K562 (cell line): ENCODE measurements around the gene CRADD. TPM values are rescaled to one million over a fixed set of nuclear protein-coding genes. Genes with fewer than 3 reads are reported as not detected.

ENCODE experiments used
- ATAC-seq: fragments of 200-7000 bp; cut with Tn5 transposase; 3 replicates; pipeline ENCODE4 v1.9.1; 2020; ENCODE audit warnings: moderate library complexity
- BruUV-seq: library from RNA; stranded (reverse); fragments of 400-500 nt; replicated peaks from 2 replicates; lab custom pipeline; 2021; lab: Mats Ljungman, UMichigan
- CTCF ChIA-PET: fragments of 300-600 bp; formaldehyde crosslinking; extraction: SDS; loops from one replicate; lab custom pipeline; 2021; ENCODE audit warnings: low intra/inter-chr PET ratio; lab: Yijun Ruan, JAX
- POLR2A ChIA-PET: fragments of 300-600, 350-650 bp; sonication (Branson Sonifier 250); formaldehyde crosslinking; extraction: SDS; loops from one replicate; lab custom pipeline; 2021; ENCODE audit warnings: antibody characterized with exemption, inconsistent platforms; lab: Yijun Ruan, JAX
- DNase-seq, 4 experiments: peaks; one replicate each; pipeline versions ENCODE4 v3.0.0 to v3.0.0-alpha.2; 2011 to 2018; ENCODE audit warnings: low spot score in 3 of 4, mixed read lengths in 3 of 4; ENCODE audit errors: extremely low read depth in 1 of 4
- FAIRE-seq: peaks from 2 replicates; lab custom pipeline; 2011; peaks lifted over from hg19 to GRCh38; lab: Jason Lieb, UNC
- H2AFZ ChIP-seq: 2 replicates; pipeline ENCODE4 v1.6.0; 2011; ENCODE audit warnings: low read depth, low read length, control low read depth, inconsistent platforms
- H3K27ac ChIP-seq: fragments of 200-600 bp; 3 replicates; pipeline ENCODE4 v1.8.0; 2011; ENCODE audit warnings: low read depth, mild to moderate bottlenecking, control low read depth, inconsistent platforms, low read length, moderate library complexity, mixed read lengths; ENCODE audit errors: extremely low read depth
- H3K27me3 ChIP-seq, 2 experiments: fragments of 300-600 bp in 1 of 2; 2 replicates in 1 of 2; 3 replicates in 1 of 2; pipeline versions ENCODE4 v1.6.0 to v1.8.0; 2011; ENCODE audit warnings: inconsistent platforms in 2 of 2, low read length in 2 of 2, mild to moderate bottlenecking in 1 of 2, mixed read lengths in 1 of 2, moderate library complexity in 1 of 2; ENCODE audit not compliant: control insufficient read depth in 2 of 2, insufficient read depth in 2 of 2
- H3K36me3 ChIP-seq: fragments of 300-600 bp; 3 replicates; pipeline ENCODE4 v1.8.0; 2011; ENCODE audit warnings: mild to moderate bottlenecking, low read length, inconsistent platforms; ENCODE audit not compliant: control insufficient read depth, insufficient read depth
- H3K4me1 ChIP-seq, 2 experiments: fragments of 200-600 bp in 1 of 2; replicated peaks in 1 of 2; 2 replicates in 1 of 2; 3 replicates in 1 of 2; pipeline versions ENCODE4 v1.5.1 to v1.8.0; 2011; ENCODE audit warnings: inconsistent platforms in 2 of 2, low read length in 2 of 2, mild to moderate bottlenecking in 1 of 2, mixed read lengths in 1 of 2, moderate library complexity in 1 of 2; ENCODE audit not compliant: control insufficient read depth in 2 of 2, insufficient read depth in 2 of 2
- H3K4me2 ChIP-seq: 2 replicates; pipeline ENCODE4 v1.6.1; 2011; ENCODE audit warnings: low read length, control low read depth, inconsistent platforms, mixed read lengths; ENCODE audit not compliant: insufficient read depth
- H3K4me3 ChIP-seq: fragments of 200-600 bp; sonication (generic), shearing (Covaris generic); 2 replicates; pipeline ENCODE4 v1.5.1; 2016; ENCODE audit warnings: control low read depth, inconsistent platforms
- H3K79me2 ChIP-seq: fragments of 200-600 bp; 3 replicates; pipeline ENCODE4 v1.8.0; 2011; ENCODE audit warnings: low read length, inconsistent platforms; ENCODE audit not compliant: control insufficient read depth, insufficient read depth
- H3K9ac ChIP-seq, 2 experiments: 2 replicates each; pipeline versions ENCODE4 v1.6.0 to v1.6.1; 2011; ENCODE audit warnings: low read depth in 2 of 2, low read length in 2 of 2, control low read depth in 1 of 2, inconsistent platforms in 1 of 2, mild to moderate bottlenecking in 1 of 2, mixed read lengths in 1 of 2; ENCODE audit not compliant: insufficient read depth in 1 of 2
- H3K9me1 ChIP-seq: one replicate; pipeline ENCODE4 v1.6.0; 2011; ENCODE audit warnings: inconsistent platforms, mild to moderate bottlenecking, low read length, moderate library complexity; ENCODE audit not compliant: control insufficient read depth, insufficient read depth
- H3K9me3 ChIP-seq: replicated peaks from 2 replicates; pipeline ENCODE4 v1.5.1; 2011; ENCODE audit warnings: low read depth, low read length, inconsistent platforms; ENCODE audit not compliant: control insufficient read depth, insufficient read depth
- H4K20me1 ChIP-seq: replicated peaks from 2 replicates; pipeline ENCODE4 v1.6.1; 2011; ENCODE audit warnings: low read length, inconsistent platforms, mixed read lengths; ENCODE audit not compliant: control insufficient read depth, insufficient read depth
- BCL6 ChIP-seq: fragments of 250-450 bp; sonication (Bioruptor Pico); IDR thresholded peaks from 2 replicates; pipeline ENCODE4 v1.4.0; 2020
- EZH2 ChIP-seq: IDR thresholded peaks from 2 replicates; pipeline ENCODE4 v1.6.1; 2012; ENCODE audit warnings: low read depth, mild to moderate bottlenecking, inconsistent platforms, low read length, borderline replicate concordance
- HNRNPK ChIP-seq: fragments of 200-400 bp; formaldehyde crosslinking; IDR thresholded peaks from one replicate; pipeline ENCODE4 v1.6.1; 2018; ENCODE audit warnings: mild to moderate bottlenecking, low read depth, low read length; ENCODE audit not compliant: poor library complexity, severe bottlenecking
- JUN ChIP-seq, 2 experiments: sonication (generic) in 1 of 2; formaldehyde crosslinking in 1 of 2; IDR thresholded peaks; 2 replicates each; pipeline versions ENCODE4 v1.6.1 to v1.8.0; 2012 to 2022; ENCODE audit warnings: borderline replicate concordance in 2 of 2, mild to moderate bottlenecking in 2 of 2, improper control_type of control experiment in 1 of 2, low read depth in 1 of 2, low read length in 1 of 2, missing genetic modification reagents in 1 of 2
- NELFE ChIP-seq: IDR thresholded peaks from 2 replicates; pipeline ENCODE4 v1.6.1; 2011; ENCODE audit warnings: mild to moderate bottlenecking; ENCODE audit not compliant: insufficient read depth, insufficient read length
- NRF1 ChIP-seq, 2 experiments: fragments of 450-650 bp; IDR thresholded peaks in 1 of 2; conservative IDR thresholded peaks in 1 of 2; 2 replicates each; pipeline ENCODE4 v1.6.1; 2014; ENCODE audit warnings: mild to moderate bottlenecking in 2 of 2
- WGBS: fragments of 100-300 bp; shearing (Covaris generic); methylation state at CpG from one replicate; pipeline ENCODE4 v1.1.6; 2016; ENCODE audit warnings: low coverage, mixed read lengths; ENCODE audit not compliant: insufficient coverage; ENCODE audit errors: missing lambda C conversion rate; 5-methylcytosine and 5-hydroxymethylcytosine counted together
- in situ Hi-C: fragments of 300-500 bp; cut with MboI; formaldehyde crosslinking; loops from 4 replicates; pipeline ENCODE4 v1.15.0; 2018; ENCODE audit warnings: inconsistent platforms, mixed read lengths
- intact Hi-C: fragments of 100-400 bp; cut with micrococcal nuclease; formaldehyde crosslinking; loops from 2 replicates; pipeline ENCODE4 v1.14.2; 2022
- polyA plus RNA-seq, 8 experiments: library from polyadenylated mRNA; depleted of rRNA in 4 of 8; stranded (reverse) in 5 of 8; unstranded in 3 of 8; fragments of >200 nt; fragmentation: Nextera tagmentation in 2 of 8; fragmentation: Illumina TruSeq in 1 of 8; extraction: Ambion mirVana in 2 of 8; extraction: Trizol in 1 of 8; gene quantifications; 2 replicates each; pipeline versions ENCODE4 v1.2.1 to v1.2.3, GENCODE V29; 2011 to 2014; ENCODE audit warnings: inconsistent platforms in 1 of 8, missing spikeins in 1 of 8
- total RNA-seq, 7 experiments: library from RNA; depleted of rRNA in 6 of 7; stranded (reverse); fragments of >200 nt in 6 of 7; fragmentation: Illumina TruSeq in 2 of 7; extraction: Trizol in 2 of 7; gene quantifications; 2 replicates each; pipeline versions ENCODE4 v1.2.1 to v1.2.3, GENCODE V29; 2011 to 2021; ENCODE audit warnings: low replicate concordance in 1 of 7
- TF ChIP-seq, protein P1 (sequence below), 2 experiments: fragments of 450-650 bp; IDR thresholded peaks; 2 replicates each; pipeline ENCODE4 v1.6.1; 2016; ENCODE audit warnings: mild to moderate bottlenecking in 2 of 2, borderline replicate concordance in 1 of 2, low read depth in 1 of 2, moderate library complexity in 1 of 2
- TF ChIP-seq, protein P2 (sequence below), 2 experiments: IDR thresholded peaks; 2 replicates each; pipeline ENCODE4 v1.6.1; 2012; ENCODE audit warnings: improper control_type of control experiment in 2 of 2, low read depth in 2 of 2, low read length in 2 of 2, borderline replicate concordance in 1 of 2

The CRADD gene
- total and polyA plus RNA-seq, 9 of the 15 experiments (the other 6 are each of a cell fraction or from before 2014, with no cell fraction given), result 20.5 to 41.1 (median 25.9) TPM

DNA sequence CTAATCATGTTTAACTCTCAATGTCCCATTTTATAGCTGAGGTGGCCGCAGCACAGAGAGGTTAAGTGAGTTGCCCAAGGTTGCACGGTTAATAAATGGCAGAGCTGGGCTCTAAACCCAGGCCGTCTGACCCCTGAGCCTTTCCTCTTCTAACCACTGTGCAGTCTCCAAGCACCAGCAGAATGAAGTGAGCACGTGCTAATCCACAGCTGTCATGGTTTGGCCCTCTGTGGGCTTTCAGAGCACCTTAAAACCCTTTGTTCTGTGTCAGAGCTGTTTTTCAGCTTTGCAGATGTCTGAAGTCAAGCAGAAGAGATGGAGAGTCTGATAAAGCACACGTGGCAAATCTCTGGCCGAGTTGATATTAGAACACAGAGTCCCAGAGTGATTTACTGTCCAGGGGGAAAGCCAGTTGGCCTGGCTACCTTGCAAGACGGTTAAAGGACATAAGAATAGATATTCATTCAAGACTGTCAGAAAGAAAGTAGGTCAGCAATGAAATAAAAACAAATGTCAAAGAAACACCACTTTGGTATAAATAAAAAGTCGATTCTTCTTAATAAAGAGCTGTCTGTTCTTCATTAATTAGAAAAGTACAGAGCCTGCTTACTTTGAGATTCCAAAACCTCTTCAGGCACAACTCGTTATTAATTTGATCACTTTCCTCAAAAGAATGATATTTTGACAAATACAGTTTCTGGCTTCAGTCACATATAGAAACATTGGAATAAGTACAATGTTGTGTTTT is 107.3 kb downstream of the CRADD start:
- ATAC-seq, result peak; percentile 87
- Histone ChIP-seq H3K4me3 (no peak overlapping the region), H3K4me1 (peaks cover 6 to 29% of the 10 kb centered on the region in 2 experiments; a peak in 4 of 5 replicates), H3K27me3 (no peaks in the 10 kb centered on the region), H3K9me1 (no peaks in the 10 kb centered on the region), H3K79me2 (peaks cover 13% of the 10 kb centered on the region; the same call in 2 of the 3 replicates), H3K9me3 (no peaks in the 10 kb centered on the region), H4K20me1 (no peaks in the 10 kb centered on the region), H3K27ac (peak overlapping the region; percentile 51; the same call in 1 of the 3 replicates), H3K4me2 (peak overlapping the region; percentile 30; the same call in 1 of the 2 replicates), H3K9ac (peak overlapping the region in 1 of 2 experiments; percentile 40; a peak in 2 of 4 replicates), H2AFZ (peak overlapping the region; percentile 53; the same call in 1 of the 2 replicates), H3K36me3 (peaks cover 10% of the 10 kb centered on the region; the same call in 2 of the 3 replicates)
- BruUV-seq, result no TSS peak
- POLR2A ChIA-PET, result interaction anchor here (0.6 to 1.6 kb wide), 4 partner anchors 10 to 44 kb away, joined by 3 to 4 read pairs (median 4); no protein-coding TSS in a partner anchor
- in situ Hi-C loops, result no loop called here
- WGBS, result 15% methylated on average over 9 of the region's 9 CpGs
- intact Hi-C loops, result no loop called here
- CTCF ChIA-PET, result no interaction called here
- peak in 2 of 4 experiments; percentile 45 to 81 for DNase-seq
- peak; percentile 74 for FAIRE-seq
- TF ChIP-seq NRF1 (conservative IDR thresholded peaks at IDR 0.05 in 1 of 2, IDR thresholded peaks at IDR 0.05 in 1 of 2) (no peak), HNRNPK (no peak), EZH2 (no peak), JUN (IDR thresholded peaks at IDR 0.05; ENCODE audit: borderline replicate concordance, low read depth, low read length) (peak; percentile 51; the same call in 1 of the 2 replicates), JUN (CRISPR knock-in tag; IDR thresholded peaks at IDR 0.05; ENCODE audit: borderline replicate concordance) (no peak), BCL6 (CRISPR knock-in tag) (no peak), NELFE (no peak)
- TF ChIP-seq, protein P1, sequence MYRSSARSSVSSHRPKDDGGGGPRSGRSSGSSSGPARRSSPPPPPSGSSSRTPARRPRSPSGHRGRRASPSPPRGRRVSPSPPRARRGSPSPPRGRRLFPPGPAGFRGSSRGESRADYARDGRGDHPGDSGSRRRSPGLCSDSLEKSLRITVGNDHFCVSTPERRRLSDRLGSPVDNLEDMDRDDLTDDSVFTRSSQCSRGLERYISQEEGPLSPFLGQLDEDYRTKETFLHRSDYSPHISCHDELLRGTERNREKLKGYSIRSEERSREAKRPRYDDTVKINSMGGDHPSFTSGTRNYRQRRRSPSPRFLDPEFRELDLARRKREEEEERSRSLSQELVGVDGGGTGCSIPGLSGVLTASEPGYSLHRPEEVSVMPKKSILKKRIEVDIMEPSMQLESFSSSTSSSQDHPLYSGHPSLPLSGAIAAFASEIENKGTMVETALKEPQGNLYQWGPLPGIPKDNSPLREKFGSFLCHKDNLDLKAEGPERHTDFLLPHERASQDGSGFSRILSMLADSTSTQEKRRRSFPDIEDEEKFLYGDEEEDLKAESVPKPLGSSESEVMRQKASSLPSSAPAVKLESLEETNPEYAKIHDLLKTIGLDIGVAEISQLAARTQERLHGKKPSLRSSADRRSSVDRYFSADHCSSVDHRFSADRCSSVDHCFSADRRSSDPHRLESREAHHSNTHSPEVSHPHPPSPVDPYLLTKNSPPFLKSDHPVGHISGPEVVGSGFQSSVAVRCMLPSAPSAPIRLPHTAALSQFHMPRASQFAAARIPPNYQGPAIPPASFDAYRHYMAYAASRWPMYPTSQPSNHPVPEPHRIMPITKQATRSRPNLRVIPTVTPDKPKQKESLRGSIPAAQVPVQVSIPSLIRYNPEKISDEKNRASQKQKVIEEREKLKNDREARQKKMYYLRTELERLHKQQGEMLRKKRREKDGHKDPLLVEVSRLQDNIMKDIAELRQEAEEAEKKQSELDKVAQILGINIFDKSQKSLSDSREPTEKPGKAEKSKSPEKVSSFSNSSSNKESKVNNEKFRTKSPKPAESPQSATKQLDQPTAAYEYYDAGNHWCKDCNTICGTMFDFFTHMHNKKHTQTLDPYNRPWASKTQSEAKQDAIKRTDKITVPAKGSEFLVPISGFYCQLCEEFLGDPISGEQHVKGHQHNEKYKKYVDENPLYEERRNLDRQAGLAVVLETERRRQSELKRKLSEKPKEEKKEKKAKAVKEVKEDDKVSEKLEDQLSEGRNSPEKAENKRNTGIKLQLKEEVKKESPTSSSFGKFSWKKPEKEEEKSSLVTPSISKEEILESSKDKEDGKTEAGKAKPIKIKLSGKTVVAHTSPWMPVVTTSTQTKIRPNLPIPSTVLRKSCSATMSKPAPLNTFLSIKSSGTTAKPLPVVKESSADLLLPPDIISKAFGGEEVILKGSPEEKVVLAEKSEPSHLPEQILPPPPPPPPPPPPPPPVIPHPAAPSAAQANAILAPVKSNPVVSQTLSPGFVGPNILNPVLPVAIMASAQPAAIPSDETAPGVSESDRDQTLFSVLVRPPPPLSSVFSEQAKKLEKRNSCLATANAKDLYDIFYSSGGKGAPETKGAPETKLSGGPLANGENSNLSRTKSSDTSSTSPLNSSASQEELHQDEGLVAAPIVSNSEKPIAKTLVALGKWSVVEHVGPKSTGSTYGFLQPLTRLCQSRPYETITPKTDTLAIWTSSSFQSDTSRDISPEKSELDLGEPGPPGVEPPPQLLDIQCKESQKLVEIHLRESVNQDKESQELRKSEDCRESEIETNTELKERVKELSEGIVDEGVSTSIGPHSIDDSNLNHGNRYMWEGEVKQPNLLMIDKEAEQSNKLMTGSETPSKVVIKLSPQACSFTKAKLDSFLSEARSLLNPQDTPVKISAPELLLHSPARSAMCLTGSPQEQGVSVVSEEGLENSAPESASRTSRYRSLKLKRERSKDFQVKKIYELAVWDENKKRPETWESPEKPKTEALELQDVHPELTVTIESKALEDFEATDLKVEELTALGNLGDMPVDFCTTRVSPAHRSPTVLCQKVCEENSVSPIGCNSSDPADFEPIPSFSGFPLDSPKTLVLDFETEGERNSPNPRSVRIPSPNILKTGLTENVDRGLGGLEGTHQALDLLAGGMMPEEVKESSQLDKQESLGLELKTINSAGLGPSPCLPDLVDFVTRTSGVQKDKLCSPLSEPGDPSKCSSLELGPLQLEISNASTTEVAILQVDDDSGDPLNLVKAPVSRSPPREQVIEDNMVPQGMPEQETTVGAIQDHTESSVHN (IDR thresholded peaks at IDR 0.05; ENCODE audit: borderline replicate concordance in 1 of 2, low read depth in 1 of 2), result peak in 1 of 2 experiments; percentile 94; a peak in 2 of 4 replicates
- TF ChIP-seq, protein P2, sequence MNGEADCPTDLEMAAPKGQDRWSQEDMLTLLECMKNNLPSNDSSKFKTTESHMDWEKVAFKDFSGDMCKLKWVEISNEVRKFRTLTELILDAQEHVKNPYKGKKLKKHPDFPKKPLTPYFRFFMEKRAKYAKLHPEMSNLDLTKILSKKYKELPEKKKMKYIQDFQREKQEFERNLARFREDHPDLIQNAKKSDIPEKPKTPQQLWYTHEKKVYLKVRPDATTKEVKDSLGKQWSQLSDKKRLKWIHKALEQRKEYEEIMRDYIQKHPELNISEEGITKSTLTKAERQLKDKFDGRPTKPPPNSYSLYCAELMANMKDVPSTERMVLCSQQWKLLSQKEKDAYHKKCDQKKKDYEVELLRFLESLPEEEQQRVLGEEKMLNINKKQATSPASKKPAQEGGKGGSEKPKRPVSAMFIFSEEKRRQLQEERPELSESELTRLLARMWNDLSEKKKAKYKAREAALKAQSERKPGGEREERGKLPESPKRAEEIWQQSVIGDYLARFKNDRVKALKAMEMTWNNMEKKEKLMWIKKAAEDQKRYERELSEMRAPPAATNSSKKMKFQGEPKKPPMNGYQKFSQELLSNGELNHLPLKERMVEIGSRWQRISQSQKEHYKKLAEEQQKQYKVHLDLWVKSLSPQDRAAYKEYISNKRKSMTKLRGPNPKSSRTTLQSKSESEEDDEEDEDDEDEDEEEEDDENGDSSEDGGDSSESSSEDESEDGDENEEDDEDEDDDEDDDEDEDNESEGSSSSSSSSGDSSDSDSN (IDR thresholded peaks at IDR 0.05; ENCODE audit: borderline replicate concordance in 1 of 2, low read depth in 2 of 2, low read length in 2 of 2), result peak in 1 of 2 experiments; percentile 51; a peak in 1 of 4 replicates
